Urinary bladder (tissue), 4 donors: ENCODE results near the gene FAM221B. TPM values are rescaled to one million over a fixed set of nuclear protein-coding genes. Genes with fewer than 3 reads are reported as not detected.

Experiments
- DNase-seq: peaks from one replicate; pipeline ENCODE4 v3.0.0-alpha.2; 2015; ENCODE audit errors: extremely low spot score
- H3K27ac ChIP-seq: one replicate; pipeline ENCODE4 v1.5.1; 2013; ENCODE audit warnings: low read depth, mild to moderate bottlenecking, moderate library complexity
- H3K36me3 ChIP-seq: one replicate; pipeline ENCODE4 v1.6.1; 2013; ENCODE audit warnings: mild to moderate bottlenecking, moderate library complexity; ENCODE audit not compliant: insufficient read depth
- H3K4me1 ChIP-seq: one replicate; pipeline ENCODE4 v1.6.1; 2013; ENCODE audit warnings: mild to moderate bottlenecking, moderate library complexity; ENCODE audit not compliant: insufficient read depth
- H3K4me3 ChIP-seq: one replicate; pipeline ENCODE4 v1.5.1; 2013; ENCODE audit warnings: low read depth, low read length
- WGBS: extraction: QIAGEN DNeasy Blood & Tissue Kit; methylation state at CpG from one replicate; pipeline ENCODE4 v1.1.7; 2013; 5-methylcytosine and 5-hydroxymethylcytosine counted together
- polyA plus RNA-seq: library from polyadenylated mRNA; stranded (reverse); fragments of 200-250 nt; gene quantifications from one replicate; pipeline ENCODE4 v1.2.3, GENCODE V29; 2013
- small RNA-seq: library from RNA; depleted of rRNA; stranded (forward); fragments of <200 nt; gene quantifications from one replicate; pipeline ENCODE3, GENCODE V24; 2014
- total RNA-seq: library from RNA; depleted of rRNA; stranded (reverse); fragments of >200 nt; gene quantifications from one replicate; pipeline ENCODE4 v1.2.3, GENCODE V29; 2014
- donor health status: healthy with polysubstance abuse.
- donor health status: healthy.

FAM221B gene
- total and polyA plus RNA-seq, 2 donors, result 0.21 TPM; not detected in 1

GRCh38 chr9:35781066-35781465, 47.5 kb downstream of the FAM221B start:
- 69% methylated on average over 2 of the region's 2 CpGs for WGBS
- H3K27ac ChIP-seq, result no peak overlapping the region
- H3K4me1 ChIP-seq, result no peaks in the 10 kb centered on the region
- no peak for DNase-seq
- H3K36me3 ChIP-seq, result peaks cover 2% of the 10 kb centered on the region
- no peak overlapping the region for H3K4me3 ChIP-seq

GRCh38 chr9:35778496-35778895, 50.0 kb downstream of the FAM221B start:
- Histone ChIP-seq H3K4me1 (no peaks in the 10 kb centered on the region), H3K36me3 (no peaks in the 10 kb centered on the region), H3K27ac (no peak overlapping the region), H3K4me3 (no peak overlapping the region)
- 76% methylated on average over 3 of the region's 3 CpGs for WGBS
- DNase-seq, result no peak

- no peaks in the 10 kb centered on the region for H3K4me1 ChIP-seq
- no peak for DNase-seq
- H3K4me3 ChIP-seq, result no peak overlapping the region
- no peaks in the 10 kb centered on the region for H3K36me3 ChIP-seq
- WGBS, result 81% methylated on average over 4 of the region's 4 CpGs
- H3K27ac ChIP-seq, result no peak overlapping the region
These were observed 52.5 kb downstream of the FAM221B start for GRCh38 chr9:35776018-35776417.

GRCh38 chr9:35774907-35775635, 53.5 kb downstream of the FAM221B start:
- DNase-seq, result no peak
- H3K27ac ChIP-seq, result no peak overlapping the region
- no peaks in the 10 kb centered on the region for H3K36me3 ChIP-seq
- no peak overlapping the region for H3K4me3 ChIP-seq
- H3K4me1 ChIP-seq, result peaks cover 2% of the 10 kb centered on the region
- 59% methylated on average over 7 of the region's 7 CpGs for WGBS

- no peaks in the 10 kb centered on the region for H3K36me3 ChIP-seq
- H3K4me3 ChIP-seq, result no peak overlapping the region
- peaks cover 2% of the 10 kb centered on the region for H3K4me1 ChIP-seq
- WGBS, result 81% methylated on average over 3 of the region's 3 CpGs
- DNase-seq, result no peak
- H3K27ac ChIP-seq, result no peak overlapping the region
These were observed 56.6 kb downstream of the FAM221B start for GRCh38 chr9:35771943-35772342.

GRCh38 chr9:35771534-35771933, 57.0 kb downstream of the FAM221B start:
- Histone ChIP-seq H3K4me3 (no peak overlapping the region), H3K27ac (no peak overlapping the region), H3K36me3 (no peaks in the 10 kb centered on the region), H3K4me1 (peaks cover 2% of the 10 kb centered on the region)
- whole genome bisulfite sequencing, result 49% methylated on average over 1 of the region's 1 CpG
- DNase-seq, result no peak

- 6% methylated on average over 4 of the region's 4 CpGs for WGBS
- no peak overlapping the region for H3K4me3 ChIP-seq
- no peak for DNase-seq
- peaks cover 2% of the 10 kb centered on the region for H3K4me1 ChIP-seq
- H3K36me3 ChIP-seq, result no peaks in the 10 kb centered on the region
- H3K27ac ChIP-seq, result peak overlapping the region; percentile 16
These were observed 57.5 kb downstream of the FAM221B start for GRCh38 chr9:35771075-35771433.

- Histone ChIP-seq H3K4me1 (peaks cover 2% of the 10 kb centered on the region), H3K36me3 (no peaks in the 10 kb centered on the region), H3K4me3 (no peak overlapping the region), H3K27ac (no peak overlapping the region)
- 90% methylated on average over 1 of the region's 1 CpG for WGBS
- DNase-seq, result no peak
These were observed 58.8 kb downstream of the FAM221B start for GRCh38 chr9:35769763-35770162.

- Histone ChIP-seq H3K4me3 (no peak overlapping the region), H3K27ac (no peak overlapping the region), H3K36me3 (no peaks in the 10 kb centered on the region), H3K4me1 (peaks cover 2% of the 10 kb centered on the region)
- no peak for DNase-seq
- 79% methylated on average over 1 of the region's 1 CpG for WGBS
These were observed 61.1 kb downstream of the FAM221B start for GRCh38 chr9:35767458-35767857.

GRCh38 chr9:35766997-35767396, 61.5 kb downstream of the FAM221B start:
- Histone ChIP-seq H3K4me1 (peaks cover 2% of the 10 kb centered on the region), H3K36me3 (no peaks in the 10 kb centered on the region), H3K4me3 (no peak overlapping the region), H3K27ac (no peak overlapping the region)
- DNase-seq, result no peak
- WGBS, result 85% methylated on average over 2 of the region's 2 CpGs

Small RNA genes lying within 50 kb of the gene (small RNA-seq; reads per million reads assigned to genes)
- 0.12 reads per million for gene HINT2

Other genes starting within 250 kb of the FAM221B start
- gene TESK1, start 223.5 kb downstream of the FAM221B start, total RNA-seq, result 6.8 TPM
- 52.9 TPM for gene TESK1, start 223.5 kb downstream of the FAM221B start, polyA plus RNA-seq
- gene CD72, start 210.3 kb downstream of the FAM221B start, total RNA-seq, result 1.5 TPM
- 1.6 TPM for gene CD72, start 210.3 kb downstream of the FAM221B start, polyA plus RNA-seq
- gene SIT1, start 177.8 kb downstream of the FAM221B start, total RNA-seq, result 0.48 TPM
- gene SIT1, start 177.8 kb downstream of the FAM221B start, polyA plus RNA-seq, result 0.60 TPM
- 99,097 TPM for gene RMRP, start 170.7 kb downstream of the FAM221B start, total RNA-seq
- gene RMRP, start 170.7 kb downstream of the FAM221B start, polyA plus RNA-seq, result not detected
- gene CCDC107, start 170.4 kb downstream of the FAM221B start, total RNA-seq, result 10.7 TPM
- 71.5 TPM for gene CCDC107, start 170.4 kb downstream of the FAM221B start, polyA plus RNA-seq
- gene ARHGEF39, start 163.5 kb downstream of the FAM221B start, total RNA-seq, result 4.7 TPM
- gene ARHGEF39, start 163.5 kb downstream of the FAM221B start, polyA plus RNA-seq, result 1.1 TPM
- 0.37 TPM for gene CA9, start 154.8 kb downstream of the FAM221B start, total RNA-seq
- 1.8 TPM for gene CA9, start 154.8 kb downstream of the FAM221B start, polyA plus RNA-seq
- 907 TPM for gene TPM2, start 138.8 kb downstream of the FAM221B start, total RNA-seq
- gene TPM2, start 138.8 kb downstream of the FAM221B start, polyA plus RNA-seq, result 7,869 TPM
- gene TLN1, start 96.5 kb downstream of the FAM221B start, total RNA-seq, result 154 TPM
- gene TLN1, start 96.5 kb downstream of the FAM221B start, polyA plus RNA-seq, result 533 TPM
- gene CREB3, start 96.1 kb downstream of the FAM221B start, total RNA-seq, result 28.2 TPM
- 50.0 TPM for gene CREB3, start 96.1 kb downstream of the FAM221B start, polyA plus RNA-seq
- 36.0 TPM for gene GBA2, start 79.5 kb downstream of the FAM221B start, total RNA-seq
- 51.4 TPM for gene GBA2, start 79.5 kb downstream of the FAM221B start, polyA plus RNA-seq
- gene RGP1, start 79.4 kb downstream of the FAM221B start, total RNA-seq, result 12.1 TPM
- gene RGP1, start 79.4 kb downstream of the FAM221B start, polyA plus RNA-seq, result 16.7 TPM
- gene MSMP, start 74.5 kb downstream of the FAM221B start, total RNA-seq, result 0.53 TPM
- gene MSMP, start 74.5 kb downstream of the FAM221B start, polyA plus RNA-seq, result 0.42 TPM
- 23.1 TPM for gene NPR2, start 37.1 kb downstream of the FAM221B start, total RNA-seq
- gene NPR2, start 37.1 kb downstream of the FAM221B start, polyA plus RNA-seq, result 30.6 TPM
- 1.9 TPM for gene SPAG8, start 16.5 kb downstream of the FAM221B start, total RNA-seq
- gene SPAG8, start 16.5 kb downstream of the FAM221B start, polyA plus RNA-seq, result 1.9 TPM
- 12.8 TPM for gene HINT2, start 13.7 kb downstream of the FAM221B start, total RNA-seq
- gene HINT2, start 13.7 kb downstream of the FAM221B start, polyA plus RNA-seq, result 53.8 TPM
- gene TMEM8B, start 496 bp upstream of the FAM221B start, total RNA-seq, result 4.8 TPM
- 23.8 TPM for gene TMEM8B, start 496 bp upstream of the FAM221B start, polyA plus RNA-seq
- gene OR13J1, start 41.7 kb upstream of the FAM221B start, total RNA-seq, result not detected
- not detected for gene OR13J1, start 41.7 kb upstream of the FAM221B start, polyA plus RNA-seq
- 0.42 TPM for gene HRCT1, start 77.5 kb upstream of the FAM221B start, total RNA-seq
- gene HRCT1, start 77.5 kb upstream of the FAM221B start, polyA plus RNA-seq, result 15.8 TPM
- not detected for gene SPAAR, start 80.8 kb upstream of the FAM221B start, total RNA-seq
- gene SPAAR, start 80.8 kb upstream of the FAM221B start, polyA plus RNA-seq, result 1.4 TPM
- gene OR2S2, start 129.4 kb upstream of the FAM221B start, total RNA-seq, result not detected
- gene OR2S2, start 129.4 kb upstream of the FAM221B start, polyA plus RNA-seq, result not detected
- gene RECK, start 208.2 kb upstream of the FAM221B start, total RNA-seq, result 31.2 TPM
- 17.1 TPM for gene RECK, start 208.2 kb upstream of the FAM221B start, polyA plus RNA-seq